HG02840 (cell line): Measurements from ENCODE around the gene TMEM114.
"Not testable (repeated sequence)": the region's sequence is repeated elsewhere in the genome, so short reads cannot be mapped to it uniquely, and the experiment has no call there.

Source experiments
- ATAC-seq: cut with Tn5 transposase; IDR thresholded peaks from one replicate; pipeline ENCODE4 v1.9.1; 2021; ENCODE audit warnings: mild to moderate bottlenecking, moderate library complexity, moderate number of reproducible peaks; ENCODE audit not compliant: unreplicated experiment, low FRiP score

TMEM114 gene

DNA sequence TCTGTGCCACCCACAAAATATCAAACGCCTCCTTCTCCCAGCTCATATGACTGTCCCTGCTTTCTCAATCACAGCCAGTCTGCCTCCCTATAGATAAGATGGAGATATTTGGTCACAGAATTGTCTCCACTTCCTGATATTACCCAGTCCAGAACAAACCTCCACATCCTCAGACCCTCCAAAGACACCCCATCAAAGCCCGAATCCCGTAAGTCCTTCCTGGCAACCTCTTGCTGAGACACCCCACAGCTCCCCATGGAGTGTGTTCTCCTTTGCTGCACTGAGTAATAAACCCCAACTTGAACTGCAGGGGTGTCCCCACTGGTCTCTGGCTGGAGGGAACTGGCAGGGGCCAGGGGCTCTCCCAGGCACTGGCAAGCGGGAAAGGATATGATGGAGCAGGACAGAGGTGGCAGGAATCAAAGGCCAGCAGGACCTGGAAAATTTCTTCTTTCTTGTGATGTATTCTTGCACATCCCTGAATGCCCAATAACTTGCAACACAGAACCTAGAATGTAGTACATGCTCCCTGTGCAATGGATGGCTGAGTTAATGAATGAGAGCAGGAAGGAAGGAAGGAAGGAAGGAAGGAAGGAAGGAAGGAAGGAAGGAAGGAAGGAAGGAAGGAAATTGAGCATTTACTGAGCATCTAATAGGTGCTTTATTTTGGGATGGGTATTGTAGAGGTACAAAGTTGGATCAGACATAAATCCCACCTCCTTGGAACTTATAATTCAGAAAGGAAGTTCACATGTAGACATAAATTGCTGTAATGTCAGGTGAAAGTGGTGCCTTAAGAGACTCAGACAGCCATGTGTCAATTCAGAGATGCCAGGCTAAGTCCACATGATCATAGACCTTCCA, 13.9 kb downstream of the TMEM114 start:
- no peak for ATAC-seq

GRCh38 chr16:8575399-8575798, 14.9 kb downstream of the TMEM114 start:
- ATAC-seq = no peak

DNA sequence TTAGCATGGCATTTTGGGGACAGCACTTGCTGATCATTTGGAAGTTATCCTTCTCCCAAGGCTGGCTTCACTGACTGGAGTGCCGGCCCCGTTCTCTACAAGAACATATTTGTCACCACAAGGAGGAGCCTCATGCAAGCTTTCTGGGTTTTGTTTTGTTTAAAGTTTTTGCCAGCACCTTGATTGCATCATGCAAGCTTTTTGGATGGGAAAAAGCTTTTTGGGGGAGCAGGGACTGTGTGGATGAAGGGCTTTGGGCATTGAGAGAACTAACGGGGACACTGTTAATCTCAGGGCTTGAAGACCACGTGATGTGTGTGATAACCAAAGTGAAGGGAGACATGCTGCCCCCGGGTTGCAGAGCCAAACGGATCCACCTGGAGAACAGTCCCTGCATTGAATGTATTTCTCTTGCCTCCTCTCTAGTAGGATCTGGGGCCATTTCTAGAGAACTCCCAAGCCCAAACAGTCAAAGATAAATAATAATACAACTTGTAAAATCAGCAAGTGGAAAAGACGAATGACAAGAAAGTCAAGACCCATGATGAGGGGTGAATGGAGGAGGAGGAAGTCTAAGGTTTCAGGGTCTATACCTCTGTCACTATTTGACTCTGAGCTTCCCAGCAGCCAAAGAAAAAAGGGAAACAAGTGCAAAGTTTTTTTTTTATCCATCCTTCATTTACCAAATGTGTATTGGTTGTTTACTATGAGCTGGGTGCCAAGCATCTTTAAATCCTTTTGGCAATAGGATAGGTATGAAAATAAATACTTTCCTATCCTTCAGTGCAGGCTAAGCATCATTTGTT, 17.2 kb downstream of the TMEM114 start:
- no peak for ATAC-seq

- ATAC-seq = no peak
These were observed 18.0 kb downstream of the TMEM114 start for GRCh38 chr16:8572063-8572918.

- no peak for ATAC-seq
These were observed 19.2 kb downstream of the TMEM114 start for GRCh38 chr16:8571061-8571596.

DNA sequence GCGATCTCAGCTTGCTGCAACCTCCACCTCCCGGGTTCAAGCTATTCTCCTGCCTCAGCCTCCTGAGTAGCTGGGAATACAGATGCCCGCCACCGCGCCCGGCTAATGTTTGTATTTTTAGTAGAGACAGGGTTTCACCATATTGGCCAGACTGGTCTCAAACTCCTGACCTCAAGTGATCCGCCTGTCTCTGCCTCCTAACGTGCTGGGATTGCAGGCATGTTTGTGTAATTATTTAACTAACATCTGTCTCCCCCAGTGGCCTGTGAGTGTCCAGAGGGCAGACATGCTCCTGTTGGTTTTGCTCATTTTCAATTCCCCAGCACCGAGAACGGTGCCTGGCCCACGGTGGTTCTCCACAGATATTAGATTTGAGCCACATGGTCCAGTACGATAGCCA, 19.9 kb downstream of the TMEM114 start:
- not testable (repeated sequence) for ATAC-seq

DNA sequence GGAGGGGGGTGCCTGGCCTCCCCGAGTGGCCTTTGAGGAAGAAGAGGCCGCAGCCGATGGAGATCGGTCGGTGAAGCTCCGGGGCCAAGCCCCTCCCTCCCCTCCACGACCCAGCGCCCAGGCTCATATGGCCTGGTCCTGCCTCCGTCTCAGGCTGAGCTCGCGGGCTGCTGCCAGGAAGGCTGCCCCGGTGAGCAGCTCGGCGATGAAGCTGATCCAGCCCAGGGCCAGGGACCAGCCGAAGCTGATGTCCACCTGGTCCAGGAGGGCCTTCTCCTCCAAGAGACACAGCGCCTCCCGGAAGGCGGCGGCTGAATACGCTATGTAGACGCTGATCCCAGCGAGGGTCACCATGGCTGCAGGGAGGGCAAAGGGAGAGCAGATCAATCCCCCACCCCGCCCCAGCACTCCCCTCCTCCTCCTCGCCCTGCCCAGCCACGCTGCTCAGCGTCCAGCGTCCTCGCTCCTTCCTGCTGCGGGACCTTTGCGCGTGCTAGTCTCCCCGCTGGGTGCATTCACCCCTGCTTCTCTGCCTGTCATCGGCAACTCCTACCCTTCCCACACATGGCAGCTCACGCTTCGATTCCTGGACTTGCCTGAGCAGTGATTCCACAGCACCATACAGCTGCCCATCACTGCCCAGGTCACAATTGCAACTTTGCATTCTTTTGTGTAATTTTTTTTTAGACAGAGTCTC, 20.5 kb downstream of the TMEM114 start:
- no peak for ATAC-seq

DNA sequence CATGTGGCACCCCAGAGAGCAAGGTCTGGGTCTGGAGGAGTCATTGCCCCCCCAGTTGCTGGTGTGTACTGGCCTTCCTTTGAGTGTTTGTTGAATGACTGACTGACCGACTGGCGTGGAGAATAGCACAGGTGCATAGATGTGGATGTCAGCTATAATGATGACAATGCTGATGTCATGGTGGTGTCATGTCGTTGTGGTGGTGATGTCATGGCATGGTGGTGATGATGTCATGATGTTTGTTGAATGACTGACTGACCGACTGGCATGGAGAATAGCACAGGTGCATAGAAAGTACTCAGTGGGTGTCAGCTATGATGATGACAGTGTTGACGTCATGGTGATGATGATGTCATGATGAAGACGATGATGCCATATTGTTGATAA, 22.1 kb downstream of the TMEM114 start:
- no peak for ATAC-seq

GRCh38 chr16:8567355-8568230, 22.7 kb downstream of the TMEM114 start:
- peak; percentile 64 for ATAC-seq

DNA sequence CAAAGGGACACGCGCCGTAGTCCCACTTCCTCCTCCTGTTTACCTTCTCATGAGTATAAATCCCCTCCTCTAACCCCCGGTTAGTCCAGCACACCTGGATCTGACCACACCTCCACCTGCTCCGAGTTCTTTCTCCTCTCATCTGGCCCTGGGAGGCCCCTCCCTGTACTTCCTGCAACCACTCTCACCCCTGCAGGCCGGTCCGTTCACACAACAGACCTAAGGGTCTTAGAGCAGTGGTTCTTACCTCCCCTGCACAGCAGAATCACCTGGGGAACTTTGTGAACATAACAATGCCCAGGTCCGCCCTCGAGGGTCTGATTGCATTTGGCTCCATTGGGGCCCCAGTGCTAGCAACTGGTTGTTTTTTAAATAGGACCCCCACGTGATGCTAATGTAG, 24.8 kb downstream of the TMEM114 start:
- ATAC-seq = no peak

DNA sequence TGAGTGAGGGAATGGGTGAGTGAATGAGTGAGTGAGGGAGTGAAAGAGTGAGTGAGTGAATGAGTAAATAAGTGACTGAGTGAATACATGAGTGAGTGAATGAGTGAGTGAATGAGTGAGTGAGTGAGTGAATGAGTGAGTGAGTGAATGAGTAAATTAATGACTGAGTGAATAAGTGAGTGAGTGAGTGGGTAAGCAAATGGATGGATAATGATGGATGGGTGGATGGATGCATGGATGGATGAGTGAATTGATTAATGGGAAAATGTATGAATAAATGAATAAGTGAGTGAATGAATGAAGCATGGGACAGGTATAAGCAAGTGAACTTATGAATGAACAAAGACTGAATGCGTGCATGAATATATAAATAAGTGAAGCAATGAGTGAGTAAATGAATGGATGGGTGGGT, 25.4 kb downstream of the TMEM114 start:
- ATAC-seq = no peak

DNA sequence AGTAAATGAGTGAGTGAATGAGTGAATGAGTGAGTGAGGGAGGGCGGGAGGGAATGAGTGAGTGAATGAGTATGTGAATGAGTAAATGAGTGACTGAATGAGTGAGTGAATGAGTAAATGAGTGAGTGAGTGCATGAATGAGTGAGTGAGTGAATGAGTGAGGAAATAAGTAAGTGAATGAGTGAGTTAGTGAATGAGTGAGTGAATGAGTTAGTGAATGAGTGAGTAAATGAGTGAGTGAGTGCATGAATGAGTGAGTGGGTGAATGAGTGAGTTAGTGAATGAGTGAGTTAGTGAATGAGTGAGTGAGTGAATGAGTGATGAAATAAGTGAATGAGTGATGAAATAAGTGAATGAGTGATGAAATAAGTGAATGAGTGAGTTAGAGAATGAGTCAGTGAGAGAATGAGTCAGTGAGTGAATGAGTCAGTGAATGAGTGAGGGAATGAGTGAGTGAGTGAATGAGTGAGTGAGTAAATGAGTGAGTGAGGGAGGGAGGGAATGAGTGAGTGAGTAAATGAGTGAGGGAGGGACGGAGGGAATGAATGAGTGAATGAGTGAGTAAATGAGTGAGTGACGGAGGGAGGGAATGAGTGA, 26.3 kb downstream of the TMEM114 start:
- not testable (repeated sequence) for ATAC-seq

DNA sequence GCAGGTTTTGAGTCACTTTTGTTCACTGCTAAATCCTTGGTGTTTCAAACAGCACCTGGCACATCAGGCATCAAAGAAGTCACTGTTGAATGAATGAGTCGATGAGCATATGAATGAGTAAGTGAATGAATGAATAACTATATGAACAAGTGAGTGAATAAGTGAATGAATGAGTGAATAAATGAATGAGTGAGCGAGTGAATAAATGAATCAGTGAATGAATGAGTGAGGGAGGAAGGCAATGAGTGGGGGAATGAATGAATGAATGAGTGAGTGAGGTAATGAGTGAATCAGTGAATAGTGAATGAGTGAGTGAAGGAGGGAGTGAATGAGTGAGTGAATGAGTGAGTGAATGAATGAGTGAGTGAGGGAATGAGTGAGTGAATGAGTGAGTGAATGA, 28.8 kb downstream of the TMEM114 start:
- no peak for ATAC-seq

- ATAC-seq = no peak
These were observed 34.9 kb downstream of the TMEM114 start for GRCh38 chr16:8555400-8555799.

DNA sequence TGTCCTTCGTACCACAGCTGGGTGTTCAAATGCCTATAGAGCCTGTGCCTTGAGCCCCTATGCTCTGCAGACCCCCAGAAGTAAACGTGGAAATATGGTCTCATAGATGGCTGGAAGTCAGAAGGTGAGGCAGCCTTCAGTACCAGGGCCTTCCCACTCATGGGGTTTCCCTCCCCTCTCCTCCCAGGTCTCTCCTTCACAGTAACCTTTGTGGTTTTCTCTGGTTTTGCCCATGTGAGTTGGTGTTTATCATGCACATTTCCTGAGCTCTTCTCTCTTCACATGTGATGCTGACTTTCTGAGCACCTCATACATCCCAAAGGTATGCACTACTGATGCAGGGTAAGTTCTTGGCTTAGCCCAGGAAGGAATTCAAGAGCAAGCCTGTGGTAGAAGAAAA, 35.4 kb downstream of the TMEM114 start:
- no peak for ATAC-seq

- no peak for ATAC-seq
These were observed 36.3 kb downstream of the TMEM114 start for GRCh38 chr16:8554022-8554421.

DNA sequence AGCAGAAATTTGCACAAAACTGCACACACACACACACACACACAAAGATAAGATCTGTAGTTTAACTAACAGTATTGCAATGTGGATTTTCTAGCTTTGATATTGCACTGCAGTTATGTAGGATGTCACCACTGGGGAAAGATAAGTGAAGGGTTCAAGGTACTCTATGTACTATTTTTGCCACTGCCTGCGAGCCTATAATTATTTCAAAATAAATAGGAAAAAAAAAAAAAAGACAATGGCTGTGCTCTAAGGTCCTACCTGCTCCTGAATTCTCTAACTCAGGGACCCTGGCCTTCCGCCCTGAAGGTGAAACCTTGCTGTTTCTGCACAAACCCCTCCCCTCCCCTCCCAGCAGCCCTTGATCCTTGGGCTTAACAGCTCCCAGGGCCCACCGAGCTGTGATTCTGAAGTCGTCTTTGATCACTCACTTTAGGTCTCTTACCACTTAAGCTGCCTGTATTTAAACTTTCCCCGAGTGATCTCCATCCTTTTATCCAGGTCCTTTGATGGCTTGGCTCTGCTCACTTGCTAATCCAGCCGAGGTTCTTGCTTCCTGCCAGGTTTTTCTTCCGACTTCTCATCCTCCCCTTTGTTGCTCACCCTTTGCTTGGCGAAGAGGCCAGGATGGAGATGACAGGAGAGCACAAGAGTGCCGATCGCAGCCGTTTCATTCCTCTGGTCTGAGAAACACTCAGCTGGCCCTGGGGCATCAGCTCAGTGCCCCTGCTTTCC, 37.7 kb downstream of the TMEM114 start:
- ATAC-seq = no peak
